Stimulated activated naive CD8-positive, alpha-beta T cell treated with anti-CD3 and anti-CD28 coated beads, Interleukin-15, amount 100 ng/mL, for 72 hours (primary cell): Measurements from ENCODE around the gene DENND11.

Source experiments
- ATAC-seq: fragments of 150-1000 bp; cut with Tn5 transposase; 2 replicates; pipeline ENCODE4 v1.10.0; 2021; ENCODE audit warnings: mild to moderate bottlenecking, moderate library complexity
- DNase-seq, 2 donors: peaks; one replicate each; pipeline ENCODE4 v3.0.0; 2021 to 2022
- H3K27ac Mint-ChIP-seq, 2 donors: one replicate each; pipeline ENCODE4 v1.8.0; 2022; ENCODE audit warnings: mild to moderate bottlenecking in 2 of 2, mixed read lengths in 2 of 2, moderate library complexity in 2 of 2
- H3K27me3 Mint-ChIP-seq: one replicate; pipeline ENCODE4 v1.8.0; 2022; ENCODE audit warnings: mixed read lengths
- H3K4me1 Mint-ChIP-seq: one replicate; pipeline ENCODE4 v1.8.0; 2022; ENCODE audit warnings: mild to moderate bottlenecking, mixed read lengths
- H3K4me3 Mint-ChIP-seq, 2 donors: one replicate each; pipeline ENCODE4 v1.8.0; 2022; ENCODE audit warnings: mild to moderate bottlenecking in 2 of 2, mixed read lengths in 2 of 2, moderate library complexity in 1 of 2
- H3K9me3 Mint-ChIP-seq, 2 donors: one replicate each; pipeline ENCODE4 v1.8.0; 2022; ENCODE audit warnings: mixed read lengths in 2 of 2

The DENND11 gene, protein sequence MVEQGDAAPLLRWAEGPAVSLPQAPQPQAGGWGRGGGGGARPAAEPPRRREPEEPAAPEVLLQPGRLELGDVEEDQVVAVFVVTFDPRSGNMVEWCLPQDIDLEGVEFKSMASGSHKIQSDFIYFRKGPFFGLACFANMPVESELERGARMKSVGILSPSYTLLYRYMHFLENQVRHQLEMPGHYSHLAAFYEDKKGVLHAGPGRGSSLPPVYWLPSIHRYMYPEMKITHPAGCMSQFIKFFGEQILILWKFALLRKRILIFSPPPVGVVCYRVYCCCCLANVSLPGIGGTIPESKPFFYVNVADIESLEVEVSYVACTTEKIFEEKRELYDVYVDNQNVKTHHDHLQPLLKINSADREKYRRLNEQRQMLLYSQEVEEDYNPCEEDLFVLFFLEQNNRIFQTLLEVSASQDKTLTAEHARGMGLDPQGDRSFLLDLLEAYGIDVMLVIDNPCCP

DNA sequence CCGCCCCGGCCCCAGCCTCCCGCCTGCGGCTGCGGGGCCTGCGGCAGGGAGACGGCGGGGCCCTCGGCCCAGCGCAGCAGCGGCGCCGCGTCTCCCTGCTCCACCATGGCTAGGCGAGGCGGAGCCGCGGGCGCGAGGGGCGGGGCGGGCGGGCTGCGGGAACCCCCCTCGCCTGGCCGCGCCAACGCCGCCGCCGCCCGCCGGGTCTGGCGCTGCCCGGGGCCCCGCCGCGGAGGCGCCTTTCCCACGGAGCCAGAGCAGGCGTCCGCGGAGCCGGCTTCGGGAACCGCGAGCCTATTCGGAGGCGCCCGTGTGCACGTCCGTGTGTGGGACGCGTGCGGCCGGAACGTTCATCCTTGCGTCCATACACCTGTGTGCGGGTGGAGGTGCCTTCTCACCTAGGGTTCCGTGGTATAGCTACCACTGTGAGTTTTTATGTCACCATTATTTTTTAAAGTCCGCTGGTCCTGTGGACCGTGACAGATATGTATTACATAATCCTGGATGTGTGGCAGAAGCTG lies at the start of gene DENND11:
Gene DENND11, minus strand, starts transcription at position 120 of the 521 bp plus-strand sequence. Its CDS starts 13 bp downstream, at position 107.
- peak within 1 kb of the TSS; percentile 16 to 77 for H3K27ac Mint-ChIP-seq
- H3K27me3 Mint-ChIP-seq, result peaks cover 9% of the 10 kb centered on the region
- peak within 1 kb of the TSS; percentile 74 to 80 for H3K4me3 Mint-ChIP-seq
- peak; percentile 80 for ATAC-seq
- peak; percentile 48 to 56 for DNase-seq
- H3K9me3 Mint-ChIP-seq, result no peaks in the 10 kb centered on the region
- H3K4me1 Mint-ChIP-seq, result peaks cover 46% of the 10 kb centered on the region

DNA sequence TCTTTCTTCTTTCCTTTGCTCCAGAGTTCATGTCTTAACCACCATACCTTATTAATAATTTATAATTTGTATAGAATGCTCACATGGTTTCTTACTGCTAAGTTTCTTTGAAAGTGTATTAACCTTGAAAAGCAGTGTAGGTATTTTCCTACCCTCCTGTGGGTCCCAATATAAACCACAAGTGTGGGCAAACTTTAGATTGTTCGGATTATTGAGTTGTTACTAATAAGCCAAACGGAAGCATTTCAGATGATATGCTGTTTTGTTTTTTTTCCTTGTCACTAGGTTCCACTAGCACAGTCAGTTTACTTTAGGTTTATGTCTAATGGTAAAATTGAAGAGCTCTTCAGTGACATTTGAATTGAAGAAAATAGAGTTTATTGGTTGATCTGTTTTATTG lies 46.4 kb upstream of the DENND11 start:
- ATAC-seq (no peak), DNase-seq (no peak)
- no peak overlapping the region for H3K4me3 Mint-ChIP-seq
- H3K27me3 Mint-ChIP-seq, result no peaks in the 10 kb centered on the region
- no peak overlapping the region for H3K27ac Mint-ChIP-seq
- peaks cover 15 to 23% of the 10 kb centered on the region in 2 donors for H3K9me3 Mint-ChIP-seq
- peaks cover 9% of the 10 kb centered on the region for H3K4me1 Mint-ChIP-seq

DNA sequence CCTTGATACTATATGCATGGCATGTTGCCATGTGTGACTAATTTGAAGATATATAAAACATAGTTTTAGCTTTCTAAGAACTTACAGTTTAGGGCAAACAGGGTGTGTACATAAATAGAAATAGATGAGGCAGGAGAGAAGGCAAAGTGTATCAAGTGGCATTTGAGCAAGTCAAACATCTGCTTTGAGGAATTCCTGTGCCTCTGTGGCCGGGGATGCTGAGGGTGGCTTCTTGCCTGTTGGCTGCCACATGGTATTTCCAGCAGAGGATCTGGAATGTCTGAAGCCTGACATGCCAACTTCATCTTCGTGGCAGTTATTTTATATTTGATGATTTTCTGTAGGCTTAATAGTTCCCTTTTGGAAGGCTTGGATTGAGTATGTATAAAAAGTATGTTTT lies 42.2 kb upstream of the DENND11 start:
- no peak for ATAC-seq
- H3K9me3 Mint-ChIP-seq, result no peaks in the 10 kb centered on the region

DNA sequence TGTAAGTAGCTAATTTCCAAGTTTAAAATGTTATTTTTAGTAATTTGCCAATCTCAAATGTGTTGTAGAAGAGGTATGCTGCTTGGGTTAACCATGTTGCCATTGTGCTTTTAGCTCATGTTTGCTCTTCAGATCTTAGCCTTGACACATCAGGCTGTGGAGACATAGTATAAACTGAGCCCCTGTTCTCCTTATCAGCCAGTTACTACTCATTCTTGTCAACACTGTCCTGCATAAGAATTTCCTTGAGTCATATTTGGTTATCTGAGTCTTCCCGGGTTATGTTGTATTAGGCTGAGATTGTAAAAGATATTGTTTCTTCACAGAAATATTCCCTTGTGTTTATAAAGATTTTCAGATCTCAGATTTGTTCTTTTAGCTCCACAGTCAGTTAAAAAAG lies 40.3 kb upstream of the DENND11 start:
- Mint-ChIP-seq H3K27me3 (no peaks in the 10 kb centered on the region), H3K4me1 (peaks cover 52% of the 10 kb centered on the region), H3K9me3 (no peaks in the 10 kb centered on the region), H3K4me3 (no peak overlapping the region), H3K27ac (peak overlapping the region; percentile 52 to 59)
- DNase-seq (no peak), ATAC-seq (no peak)

More for the DNA sequence above, 42.2 kb upstream of the DENND11 start:
- Mint-ChIP-seq H3K27me3 (no peaks in the 10 kb centered on the region), H3K4me1 (peaks cover 38% of the 10 kb centered on the region), H3K4me3 (no peak overlapping the region), H3K27ac (no peak overlapping the region)
- no peak for DNase-seq

DNA sequence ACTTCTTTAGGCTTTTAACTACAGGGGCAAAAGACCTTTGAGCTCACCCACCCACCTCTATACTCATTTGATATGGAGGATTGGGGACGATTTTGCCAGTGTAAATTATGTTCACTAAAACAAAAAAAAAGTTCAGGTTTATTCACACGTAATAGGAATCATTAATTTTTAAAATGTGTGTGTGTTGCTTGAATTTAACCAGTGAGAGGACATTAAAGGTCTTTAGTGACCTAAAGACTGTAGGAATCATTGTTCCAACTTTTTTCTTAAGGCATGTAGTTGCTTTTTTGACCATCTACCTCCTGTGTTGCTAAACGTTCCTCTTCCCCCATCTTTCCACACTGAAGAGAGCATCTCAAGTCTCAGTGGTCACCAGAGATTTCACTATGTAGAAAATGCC lies 37.3 kb upstream of the DENND11 start:
- no peaks in the 10 kb centered on the region for H3K27me3 Mint-ChIP-seq
- ATAC-seq (no peak), DNase-seq (no peak)
- H3K27ac Mint-ChIP-seq, result peak overlapping the region; percentile 71 to 99
- H3K9me3 Mint-ChIP-seq, result no peaks in the 10 kb centered on the region
- H3K4me1 Mint-ChIP-seq, result peaks cover 63% of the 10 kb centered on the region
- peak overlapping the region; percentile 95 to 99 for H3K4me3 Mint-ChIP-seq

DNA sequence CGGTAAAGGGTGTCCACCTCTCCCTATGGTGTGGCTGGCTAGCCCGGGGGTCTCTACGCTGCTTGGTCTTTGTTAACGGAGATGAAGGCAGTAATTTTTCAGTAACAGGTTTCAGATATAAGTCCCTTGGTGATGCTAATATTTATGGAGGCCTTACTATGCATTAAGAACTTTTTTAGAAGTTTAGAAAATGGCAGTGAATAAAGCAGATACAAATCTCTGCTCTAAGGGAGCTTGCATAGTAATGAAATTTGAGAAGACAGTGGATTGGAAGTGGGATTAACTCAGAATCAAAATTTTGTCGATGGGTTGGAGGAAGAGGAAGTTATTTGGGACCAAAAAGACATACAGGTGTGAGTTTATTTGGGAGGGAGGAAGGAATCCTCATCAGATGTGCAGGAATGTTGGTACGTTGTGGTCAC lies 36.6 kb upstream of the DENND11 start:
- Mint-ChIP-seq H3K27me3 (no peaks in the 10 kb centered on the region), H3K4me1 (peaks cover 57% of the 10 kb centered on the region), H3K9me3 (no peaks in the 10 kb centered on the region), H3K27ac (peak overlapping the region; percentile 99), H3K4me3 (peak overlapping the region; percentile 95 to 99)
- ATAC-seq (no peak), DNase-seq (no peak)

DNA sequence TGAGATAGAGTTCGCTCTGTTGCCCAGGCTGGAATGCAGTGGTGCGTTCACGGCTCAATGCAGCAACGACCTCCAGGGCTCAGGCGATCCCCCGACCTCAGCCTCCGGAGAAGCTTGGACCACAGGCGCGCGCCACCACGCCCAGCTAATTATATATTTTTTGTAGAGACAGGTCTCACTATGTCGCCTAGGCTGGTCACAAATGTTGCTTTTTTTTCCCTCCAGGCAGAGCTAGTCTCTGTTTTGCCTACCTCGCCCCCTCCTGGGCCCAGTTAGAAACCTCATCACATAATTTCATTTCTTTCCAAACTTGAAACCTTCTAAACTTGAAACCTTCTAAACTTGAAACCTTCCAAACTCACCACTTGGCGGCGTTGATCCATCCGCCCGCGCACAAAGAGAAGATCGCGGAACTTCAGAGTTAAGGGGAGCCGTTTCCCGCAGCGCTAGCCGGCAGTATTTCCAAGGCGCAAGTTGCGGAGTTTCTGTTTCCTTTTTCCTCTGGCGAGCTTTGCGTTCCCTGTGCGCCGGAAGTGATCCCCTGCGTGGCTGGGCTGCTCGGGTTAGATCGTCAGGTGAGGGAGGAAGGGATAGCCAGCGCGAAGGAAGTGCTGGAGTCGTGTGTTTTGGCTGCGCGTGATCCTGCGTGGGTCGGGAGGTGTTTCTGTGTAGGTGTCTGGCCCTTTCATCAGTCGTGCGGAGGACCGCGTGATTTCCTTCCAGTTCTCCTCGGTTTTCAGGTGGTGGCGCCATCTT lies 36.0 kb upstream of the DENND11 start, which contains the start of gene SSBP1:
Gene SSBP1, plus strand, starts transcription at position 523 of the 756 bp plus-strand sequence. CDS start 809 bp downstream, outside the sequence.
- no peaks in the 10 kb centered on the region for H3K9me3 Mint-ChIP-seq
- no peaks in the 10 kb centered on the region for H3K27me3 Mint-ChIP-seq
- H3K27ac Mint-ChIP-seq, result peak within 1 kb of the TSS; percentile 99
- peaks cover 51% of the 10 kb centered on the region for H3K4me1 Mint-ChIP-seq
- H3K4me3 Mint-ChIP-seq, result peak within 1 kb of the TSS; percentile 95 to 99
- DNase-seq (peak; percentile 91 to 96), ATAC-seq (peak; percentile 93)

DNA sequence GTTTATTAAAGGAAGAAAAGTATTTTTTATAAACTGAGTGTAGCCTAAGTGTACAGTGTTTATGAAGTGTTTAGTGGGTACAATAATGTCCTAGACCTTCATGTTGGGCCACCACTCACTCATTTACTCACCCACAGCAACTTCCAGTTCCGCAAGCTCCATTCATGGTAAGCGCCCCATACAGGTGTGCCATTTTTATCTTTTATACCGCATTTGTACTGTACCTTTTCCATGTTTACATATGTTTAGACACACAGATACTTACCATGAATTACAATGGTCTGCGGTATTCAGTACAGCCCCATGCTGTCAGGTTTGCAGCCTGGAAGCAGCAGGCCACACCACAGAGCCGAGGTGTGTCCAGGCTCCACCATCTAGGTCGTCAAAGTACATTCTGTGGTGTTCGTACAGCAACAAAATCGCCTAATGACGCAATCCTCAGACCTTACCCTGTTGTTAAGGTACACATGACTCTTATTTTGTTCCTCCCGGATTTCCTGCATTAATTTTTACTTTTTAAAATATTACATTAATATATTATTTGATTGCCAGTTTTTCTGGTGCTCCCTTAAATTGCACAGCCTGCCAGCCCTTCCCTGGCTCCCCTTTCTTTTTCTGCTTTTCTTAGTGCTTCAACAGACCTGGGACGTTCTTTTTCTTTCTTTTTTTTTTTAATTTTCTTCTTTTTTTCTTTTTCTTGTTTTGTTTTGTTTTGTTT lies 35.3 kb upstream of the DENND11 start:
- no peak for ATAC-seq
- peak in 1 of 2 donors; percentile 30 for DNase-seq

DNA sequence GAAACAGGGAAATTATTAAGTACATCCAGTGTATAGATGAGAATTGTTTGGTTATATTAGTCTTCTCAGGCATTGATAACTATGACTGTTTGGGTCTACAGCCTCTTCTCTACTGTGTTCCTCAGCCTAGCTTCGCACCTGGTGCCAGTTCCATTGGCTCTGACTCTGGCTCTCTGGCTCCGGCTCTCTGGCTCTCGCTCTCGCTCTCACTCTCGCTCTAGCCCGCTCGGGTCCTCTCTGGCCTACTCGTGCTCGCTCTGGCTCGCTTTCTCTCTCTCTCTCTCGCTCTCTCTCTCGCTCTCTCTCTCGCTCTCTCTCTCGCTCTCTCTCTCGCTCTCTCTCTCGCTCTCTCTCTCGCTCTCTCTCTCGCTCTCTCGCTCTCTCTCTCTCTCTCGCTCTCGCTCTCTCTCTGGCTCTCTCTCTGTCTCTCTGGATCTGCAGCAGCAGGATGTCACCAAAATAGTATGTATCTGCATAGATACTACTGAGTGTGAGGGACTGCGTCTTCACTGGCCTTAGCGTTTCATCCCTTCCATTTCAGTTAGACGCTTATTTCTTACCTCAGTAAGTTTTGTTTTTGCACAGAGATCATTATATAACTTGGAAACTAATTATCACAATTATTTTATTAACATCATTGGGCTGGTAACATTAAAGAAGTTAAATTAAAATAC lies 29.6 kb upstream of the DENND11 start:
- Mint-ChIP-seq H3K4me3 (peak overlapping the region in 1 of 2 donors; percentile 14), H3K27me3 (no peaks in the 10 kb centered on the region), H3K27ac (peak overlapping the region in 1 of 2 donors; percentile 42), H3K9me3 (no peaks in the 10 kb centered on the region), H3K4me1 (peaks cover 5% of the 10 kb centered on the region)
- DNase-seq (no peak), ATAC-seq (no peak)

More for the DNA sequence above, 35.3 kb upstream of the DENND11 start:
- H3K27ac Mint-ChIP-seq, result peak overlapping the region; percentile 99
- no peaks in the 10 kb centered on the region for H3K9me3 Mint-ChIP-seq
- peak overlapping the region; percentile 95 to 99 for H3K4me3 Mint-ChIP-seq
- H3K27me3 Mint-ChIP-seq, result no peaks in the 10 kb centered on the region
- peaks cover 45% of the 10 kb centered on the region for H3K4me1 Mint-ChIP-seq

DNA sequence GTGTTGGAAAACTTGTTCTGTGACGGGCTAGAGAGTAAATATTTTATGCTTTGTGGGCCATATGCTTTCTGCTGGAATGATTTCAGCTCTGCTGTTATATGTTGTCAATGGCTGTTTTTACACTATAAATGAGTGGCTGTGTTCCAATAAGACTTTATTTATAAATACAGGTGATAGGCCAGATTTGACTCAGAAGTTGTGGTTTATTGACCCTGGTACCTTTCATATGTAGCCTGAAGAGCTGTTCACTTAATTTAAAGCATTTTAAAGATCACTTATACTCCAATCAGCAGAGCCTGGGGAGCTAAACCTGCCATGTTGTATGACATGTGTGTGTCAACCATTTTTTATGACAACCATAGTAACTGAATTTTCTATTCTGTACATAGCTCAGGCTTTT lies 27.1 kb upstream of the DENND11 start:
- Mint-ChIP-seq H3K9me3 (no peaks in the 10 kb centered on the region), H3K4me3 (no peak overlapping the region), H3K27ac (no peak overlapping the region)

DNA sequence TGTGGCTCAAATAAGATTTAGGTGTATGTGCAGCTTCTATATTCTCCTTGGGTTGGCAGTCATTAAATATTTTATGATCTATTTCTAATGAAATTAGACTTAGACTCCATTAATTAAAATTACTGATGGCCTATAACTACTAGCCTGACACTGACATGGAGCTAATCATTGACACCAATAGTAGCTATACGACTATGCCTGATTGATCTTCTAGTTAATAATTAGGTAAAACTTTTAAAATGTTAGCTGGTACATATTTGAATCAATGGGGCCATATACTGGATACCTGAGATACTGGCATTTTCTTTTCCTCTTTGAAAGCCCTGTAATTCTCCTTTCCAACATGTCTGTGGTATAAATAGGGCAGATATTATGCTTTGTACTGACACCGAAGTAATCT lies 20.6 kb upstream of the DENND11 start:
- H3K9me3 Mint-ChIP-seq, result no peaks in the 10 kb centered on the region
- ATAC-seq (no peak), DNase-seq (no peak)
- H3K4me1 Mint-ChIP-seq, result no peaks in the 10 kb centered on the region
- H3K27ac Mint-ChIP-seq, result no peak overlapping the region
- H3K4me3 Mint-ChIP-seq, result no peak overlapping the region
- H3K27me3 Mint-ChIP-seq, result no peaks in the 10 kb centered on the region

More for the DNA sequence above, 27.1 kb upstream of the DENND11 start:
- H3K27me3 Mint-ChIP-seq, result no peaks in the 10 kb centered on the region
- ATAC-seq (no peak), DNase-seq (no peak)
- H3K4me1 Mint-ChIP-seq, result no peaks in the 10 kb centered on the region

DNA sequence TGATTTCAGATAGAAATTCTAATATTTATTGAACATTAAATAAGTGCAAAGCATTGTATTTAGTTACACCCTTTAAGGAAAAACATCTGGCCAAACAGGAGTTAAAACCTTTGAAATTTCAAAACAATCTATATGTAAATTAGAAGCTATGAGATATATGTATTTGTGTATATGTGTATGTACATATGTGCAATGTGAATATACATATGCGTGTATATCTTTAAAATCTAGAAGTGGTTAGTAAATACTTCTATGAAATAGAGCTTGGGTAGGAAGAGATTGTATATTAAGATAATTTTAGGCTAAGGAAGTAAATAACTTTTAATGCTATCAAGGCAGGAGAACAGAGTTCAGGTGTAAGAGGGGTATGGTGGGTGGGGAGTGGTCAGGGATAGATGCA lies 15.5 kb upstream of the DENND11 start:
- ATAC-seq, result no peak
- Mint-ChIP-seq H3K27ac (no peak overlapping the region), H3K4me3 (no peak overlapping the region), H3K27me3 (no peaks in the 10 kb centered on the region), H3K9me3 (no peaks in the 10 kb centered on the region), H3K4me1 (no peaks in the 10 kb centered on the region)
- no peak for DNase-seq

DNA sequence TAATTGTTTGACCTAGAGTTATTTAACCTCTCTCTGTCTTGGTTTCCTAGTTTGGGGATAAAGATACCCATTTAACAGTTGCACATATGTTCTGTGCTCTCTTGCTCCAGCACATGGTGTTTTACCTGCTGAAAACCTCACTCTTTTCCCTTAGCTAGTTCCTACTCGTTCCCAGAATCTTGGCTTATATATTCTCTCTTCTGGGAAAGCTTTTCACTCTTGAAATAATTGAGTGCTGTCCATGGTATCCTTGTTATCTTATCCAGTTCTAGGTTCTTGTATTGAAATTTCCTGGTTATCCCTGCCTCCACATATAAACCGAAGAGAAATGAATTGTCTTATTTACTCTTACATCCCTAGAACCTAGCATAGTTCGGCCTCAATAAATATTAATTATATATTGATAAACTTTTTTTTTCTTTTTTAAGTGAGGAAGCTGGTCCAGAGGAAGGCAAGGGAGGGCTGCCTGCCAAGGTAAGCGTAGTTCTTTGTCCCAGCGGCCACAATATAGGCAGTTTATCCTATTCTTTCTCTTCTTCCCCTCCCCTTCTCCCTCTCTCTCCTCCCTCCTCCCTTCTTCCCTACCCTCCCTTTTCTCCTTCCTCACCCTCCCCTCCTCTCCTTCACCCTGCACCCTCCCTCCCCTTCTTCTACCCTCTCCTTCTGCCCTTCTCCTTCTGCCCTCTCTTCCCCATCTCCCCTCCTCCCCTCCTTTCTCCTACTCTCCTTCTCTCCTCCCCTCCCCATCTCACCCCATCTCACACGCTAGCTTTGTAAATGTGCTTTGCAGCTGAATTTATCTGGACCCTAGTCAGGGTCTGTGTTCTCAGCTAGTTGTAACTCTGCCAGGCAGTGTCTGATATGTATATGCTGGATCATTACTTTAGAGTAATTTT lies 14.1 kb upstream of the DENND11 start:
- no peak overlapping the region for H3K27ac Mint-ChIP-seq
- no peak overlapping the region for H3K4me3 Mint-ChIP-seq
- no peaks in the 10 kb centered on the region for H3K4me1 Mint-ChIP-seq
- no peaks in the 10 kb centered on the region for H3K27me3 Mint-ChIP-seq
- no peak for DNase-seq
- no peak for ATAC-seq
- H3K9me3 Mint-ChIP-seq, result no peaks in the 10 kb centered on the region

DNA sequence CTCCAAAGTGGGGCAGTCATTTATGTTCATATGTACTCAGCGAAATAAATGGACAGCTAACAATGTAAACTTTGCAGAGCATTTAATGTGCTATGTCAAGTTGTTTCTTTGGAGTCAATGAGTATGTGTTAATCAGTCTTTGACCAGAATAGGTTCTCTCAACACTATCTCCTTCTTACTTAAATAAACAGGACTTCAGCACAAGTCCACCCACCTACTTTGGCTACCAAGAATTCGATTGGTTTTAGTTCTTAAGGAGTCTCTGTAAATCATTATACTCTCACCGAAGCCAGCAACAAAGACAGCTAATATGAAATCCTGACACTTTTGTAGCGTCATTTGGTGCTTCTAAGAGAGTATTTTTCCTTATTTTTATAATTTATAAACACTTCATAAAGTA lies 13.1 kb upstream of the DENND11 start:
- ATAC-seq, result no peak
- Mint-ChIP-seq H3K27me3 (no peaks in the 10 kb centered on the region), H3K4me1 (no peaks in the 10 kb centered on the region), H3K4me3 (no peak overlapping the region), H3K9me3 (no peaks in the 10 kb centered on the region), H3K27ac (no peak overlapping the region)
- DNase-seq, result no peak
